Measurements from ENCODE around the gene CCDC61.

GRCh38 chr19:45972081-45972946, 23.0 kb upstream of the CCDC61 start:
- TF ChIP-seq ARNTL (CRISPR knock-in tag; IDR thresholded peaks at IDR 0.05; ENCODE audit: borderline replicate concordance, low read depth) (no peak), GLIS3 (CRISPR knock-in tag; IDR thresholded peaks at IDR 0.05) (no peak), TCF4 (CRISPR knock-in tag; IDR thresholded peaks at IDR 0.05; ENCODE audit: borderline replicate concordance) (no peak), ZNF70 (CRISPR knock-in tag; IDR thresholded peaks at IDR 0.05) (no peak), CSDC2 (CRISPR knock-in tag; IDR thresholded peaks at IDR 0.05) (no peak), CSRNP3 (CRISPR knock-in tag; IDR thresholded peaks at IDR 0.05) (no peak), RARB (CRISPR knock-in tag; IDR thresholded peaks at IDR 0.05) (no peak), BACH2 (CRISPR knock-in tag; IDR thresholded peaks at IDR 0.05; ENCODE audit: borderline replicate concordance) (no peak), ZNF565 (CRISPR knock-in tag; conservative IDR thresholded peaks at IDR 0.05; ENCODE audit: low read depth) (no peak)
- TF ChIP-seq, protein P1, sequence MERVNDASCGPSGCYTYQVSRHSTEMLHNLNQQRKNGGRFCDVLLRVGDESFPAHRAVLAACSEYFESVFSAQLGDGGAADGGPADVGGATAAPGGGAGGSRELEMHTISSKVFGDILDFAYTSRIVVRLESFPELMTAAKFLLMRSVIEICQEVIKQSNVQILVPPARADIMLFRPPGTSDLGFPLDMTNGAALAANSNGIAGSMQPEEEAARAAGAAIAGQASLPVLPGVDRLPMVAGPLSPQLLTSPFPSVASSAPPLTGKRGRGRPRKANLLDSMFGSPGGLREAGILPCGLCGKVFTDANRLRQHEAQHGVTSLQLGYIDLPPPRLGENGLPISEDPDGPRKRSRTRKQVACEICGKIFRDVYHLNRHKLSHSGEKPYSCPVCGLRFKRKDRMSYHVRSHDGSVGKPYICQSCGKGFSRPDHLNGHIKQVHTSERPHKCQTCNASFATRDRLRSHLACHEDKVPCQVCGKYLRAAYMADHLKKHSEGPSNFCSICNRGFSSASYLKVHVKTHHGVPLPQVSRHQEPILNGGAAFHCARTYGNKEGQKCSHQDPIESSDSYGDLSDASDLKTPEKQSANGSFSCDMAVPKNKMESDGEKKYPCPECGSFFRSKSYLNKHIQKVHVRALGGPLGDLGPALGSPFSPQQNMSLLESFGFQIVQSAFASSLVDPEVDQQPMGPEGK (CRISPR knock-in tag; IDR thresholded peaks at IDR 0.05; ENCODE audit: borderline replicate concordance): no peak
- TF ChIP-seq, protein P2, sequence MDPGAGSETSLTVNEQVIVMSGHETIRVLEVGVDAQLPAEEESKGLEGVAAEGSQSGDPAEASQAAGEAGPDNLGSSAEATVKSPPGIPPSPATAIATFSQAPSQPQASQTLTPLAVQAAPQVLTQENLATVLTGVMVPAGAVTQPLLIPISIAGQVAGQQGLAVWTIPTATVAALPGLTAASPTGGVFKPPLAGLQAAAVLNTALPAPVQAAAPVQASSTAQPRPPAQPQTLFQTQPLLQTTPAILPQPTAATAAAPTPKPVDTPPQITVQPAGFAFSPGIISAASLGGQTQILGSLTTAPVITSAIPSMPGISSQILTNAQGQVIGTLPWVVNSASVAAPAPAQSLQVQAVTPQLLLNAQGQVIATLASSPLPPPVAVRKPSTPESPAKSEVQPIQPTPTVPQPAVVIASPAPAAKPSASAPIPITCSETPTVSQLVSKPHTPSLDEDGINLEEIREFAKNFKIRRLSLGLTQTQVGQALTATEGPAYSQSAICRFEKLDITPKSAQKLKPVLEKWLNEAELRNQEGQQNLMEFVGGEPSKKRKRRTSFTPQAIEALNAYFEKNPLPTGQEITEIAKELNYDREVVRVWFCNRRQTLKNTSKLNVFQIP (CRISPR knock-in tag; IDR thresholded peaks at IDR 0.05; ENCODE audit: borderline replicate concordance, low read depth): no peak
- TF ChIP-seq, protein P3, sequence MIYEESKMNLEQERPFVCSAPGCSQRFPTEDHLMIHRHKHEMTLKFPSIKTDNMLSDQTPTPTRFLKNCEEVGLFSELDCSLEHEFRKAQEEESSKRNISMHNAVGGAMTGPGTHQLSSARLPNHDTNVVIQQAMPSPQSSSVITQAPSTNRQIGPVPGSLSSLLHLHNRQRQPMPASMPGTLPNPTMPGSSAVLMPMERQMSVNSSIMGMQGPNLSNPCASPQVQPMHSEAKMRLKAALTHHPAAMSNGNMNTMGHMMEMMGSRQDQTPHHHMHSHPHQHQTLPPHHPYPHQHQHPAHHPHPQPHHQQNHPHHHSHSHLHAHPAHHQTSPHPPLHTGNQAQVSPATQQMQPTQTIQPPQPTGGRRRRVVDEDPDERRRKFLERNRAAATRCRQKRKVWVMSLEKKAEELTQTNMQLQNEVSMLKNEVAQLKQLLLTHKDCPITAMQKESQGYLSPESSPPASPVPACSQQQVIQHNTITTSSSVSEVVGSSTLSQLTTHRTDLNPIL (CRISPR knock-in tag; IDR thresholded peaks at IDR 0.05; ENCODE audit: low read depth): no peak
